ENCODE results near the gene EMP3.

DNA sequence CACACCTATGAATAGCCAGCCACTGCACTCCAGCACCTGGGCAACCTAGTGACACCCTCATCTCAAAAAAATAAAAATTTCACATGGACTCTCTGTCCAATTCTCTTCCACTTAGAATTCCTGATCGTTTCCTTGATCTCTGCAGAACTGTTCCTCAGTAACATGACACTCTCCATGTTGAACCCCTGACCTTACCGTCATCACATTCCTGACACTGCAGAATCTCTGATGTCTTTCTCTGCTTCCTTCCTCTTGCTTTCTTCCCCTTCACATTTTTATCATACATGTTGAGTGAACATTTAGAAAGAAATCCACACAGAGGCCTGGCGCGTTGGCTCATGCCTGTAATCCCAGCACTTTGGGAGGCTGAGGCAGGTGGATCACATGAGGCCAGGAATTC, 40.5 kb upstream of the EMP3 start:
- TF ChIP-seq POLR2AphosphoS5 (IDR thresholded peaks at IDR 0.05; ENCODE audit: low read depth) (no peak), EZH2 (IDR thresholded peaks at IDR 0.05; ENCODE audit: low read depth, unreplicated experiment) (no peak), EZH2phosphoT487 (IDR thresholded peaks at IDR 0.05; ENCODE audit: unreplicated experiment) (no peak), ZNF114 (CRISPR knock-in tag; IDR thresholded peaks at IDR 0.05) (no peak), CREB1 (CRISPR knock-in tag; IDR thresholded peaks at IDR 0.05; ENCODE audit: low read depth) (no peak), ZNF331 (CRISPR knock-in tag; IDR thresholded peaks at IDR 0.05; ENCODE audit: low read depth) (no peak), JUNB (IDR thresholded peaks at IDR 0.05; ENCODE audit: unreplicated experiment) (no peak)
- TF ChIP-seq, protein P1, sequence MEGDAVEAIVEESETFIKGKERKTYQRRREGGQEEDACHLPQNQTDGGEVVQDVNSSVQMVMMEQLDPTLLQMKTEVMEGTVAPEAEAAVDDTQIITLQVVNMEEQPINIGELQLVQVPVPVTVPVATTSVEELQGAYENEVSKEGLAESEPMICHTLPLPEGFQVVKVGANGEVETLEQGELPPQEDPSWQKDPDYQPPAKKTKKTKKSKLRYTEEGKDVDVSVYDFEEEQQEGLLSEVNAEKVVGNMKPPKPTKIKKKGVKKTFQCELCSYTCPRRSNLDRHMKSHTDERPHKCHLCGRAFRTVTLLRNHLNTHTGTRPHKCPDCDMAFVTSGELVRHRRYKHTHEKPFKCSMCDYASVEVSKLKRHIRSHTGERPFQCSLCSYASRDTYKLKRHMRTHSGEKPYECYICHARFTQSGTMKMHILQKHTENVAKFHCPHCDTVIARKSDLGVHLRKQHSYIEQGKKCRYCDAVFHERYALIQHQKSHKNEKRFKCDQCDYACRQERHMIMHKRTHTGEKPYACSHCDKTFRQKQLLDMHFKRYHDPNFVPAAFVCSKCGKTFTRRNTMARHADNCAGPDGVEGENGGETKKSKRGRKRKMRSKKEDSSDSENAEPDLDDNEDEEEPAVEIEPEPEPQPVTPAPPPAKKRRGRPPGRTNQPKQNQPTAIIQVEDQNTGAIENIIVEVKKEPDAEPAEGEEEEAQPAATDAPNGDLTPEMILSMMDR (conservative IDR thresholded peaks at IDR 0.05; ENCODE audit: low read depth in 2 of 2): no peak
- TF ChIP-seq, protein P2, sequence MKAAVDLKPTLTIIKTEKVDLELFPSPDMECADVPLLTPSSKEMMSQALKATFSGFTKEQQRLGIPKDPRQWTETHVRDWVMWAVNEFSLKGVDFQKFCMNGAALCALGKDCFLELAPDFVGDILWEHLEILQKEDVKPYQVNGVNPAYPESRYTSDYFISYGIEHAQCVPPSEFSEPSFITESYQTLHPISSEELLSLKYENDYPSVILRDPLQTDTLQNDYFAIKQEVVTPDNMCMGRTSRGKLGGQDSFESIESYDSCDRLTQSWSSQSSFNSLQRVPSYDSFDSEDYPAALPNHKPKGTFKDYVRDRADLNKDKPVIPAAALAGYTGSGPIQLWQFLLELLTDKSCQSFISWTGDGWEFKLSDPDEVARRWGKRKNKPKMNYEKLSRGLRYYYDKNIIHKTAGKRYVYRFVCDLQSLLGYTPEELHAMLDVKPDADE (IDR thresholded peaks at IDR 0.05): no peak
- TF ChIP-seq, protein P3, sequence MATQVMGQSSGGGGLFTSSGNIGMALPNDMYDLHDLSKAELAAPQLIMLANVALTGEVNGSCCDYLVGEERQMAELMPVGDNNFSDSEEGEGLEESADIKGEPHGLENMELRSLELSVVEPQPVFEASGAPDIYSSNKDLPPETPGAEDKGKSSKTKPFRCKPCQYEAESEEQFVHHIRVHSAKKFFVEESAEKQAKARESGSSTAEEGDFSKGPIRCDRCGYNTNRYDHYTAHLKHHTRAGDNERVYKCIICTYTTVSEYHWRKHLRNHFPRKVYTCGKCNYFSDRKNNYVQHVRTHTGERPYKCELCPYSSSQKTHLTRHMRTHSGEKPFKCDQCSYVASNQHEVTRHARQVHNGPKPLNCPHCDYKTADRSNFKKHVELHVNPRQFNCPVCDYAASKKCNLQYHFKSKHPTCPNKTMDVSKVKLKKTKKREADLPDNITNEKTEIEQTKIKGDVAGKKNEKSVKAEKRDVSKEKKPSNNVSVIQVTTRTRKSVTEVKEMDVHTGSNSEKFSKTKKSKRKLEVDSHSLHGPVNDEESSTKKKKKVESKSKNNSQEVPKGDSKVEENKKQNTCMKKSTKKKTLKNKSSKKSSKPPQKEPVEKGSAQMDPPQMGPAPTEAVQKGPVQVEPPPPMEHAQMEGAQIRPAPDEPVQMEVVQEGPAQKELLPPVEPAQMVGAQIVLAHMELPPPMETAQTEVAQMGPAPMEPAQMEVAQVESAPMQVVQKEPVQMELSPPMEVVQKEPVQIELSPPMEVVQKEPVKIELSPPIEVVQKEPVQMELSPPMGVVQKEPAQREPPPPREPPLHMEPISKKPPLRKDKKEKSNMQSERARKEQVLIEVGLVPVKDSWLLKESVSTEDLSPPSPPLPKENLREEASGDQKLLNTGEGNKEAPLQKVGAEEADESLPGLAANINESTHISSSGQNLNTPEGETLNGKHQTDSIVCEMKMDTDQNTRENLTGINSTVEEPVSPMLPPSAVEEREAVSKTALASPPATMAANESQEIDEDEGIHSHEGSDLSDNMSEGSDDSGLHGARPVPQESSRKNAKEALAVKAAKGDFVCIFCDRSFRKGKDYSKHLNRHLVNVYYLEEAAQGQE (IDR thresholded peaks at IDR 0.05; ENCODE audit: unreplicated experiment): no peak

Measured in GM23338 (cell line).